ENCODE results near the gene MPPE1. TPM values are rescaled to one million over a fixed set of nuclear protein-coding genes. Genes with fewer than 3 reads are reported as not detected.

The MPPE1 gene
- total and polyA plus RNA-seq, 9 of the 15 experiments (the other 6 are each of a cell fraction or from before 2014, with no cell fraction given): 10.7 to 19.5 (median 13.3) TPM

DNA sequence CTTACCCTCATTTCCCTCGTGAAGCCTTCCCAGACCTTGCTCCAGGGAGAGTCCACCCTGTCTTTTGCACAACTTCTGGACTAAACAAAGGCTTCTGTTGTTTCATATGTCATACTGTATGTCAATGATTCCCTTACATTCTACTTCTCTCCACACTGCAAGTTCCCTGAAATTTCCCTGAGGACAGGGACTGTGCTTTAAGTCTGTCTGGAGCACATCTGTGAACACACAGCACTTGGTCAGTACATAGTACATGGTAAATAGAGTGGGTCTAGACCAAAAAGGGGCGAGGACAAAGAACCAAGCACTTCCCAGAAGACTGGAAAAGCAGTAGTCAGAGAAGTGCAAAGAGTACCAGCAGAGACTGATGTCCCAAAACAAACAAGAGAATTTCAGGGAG is 49.5 kb upstream of the MPPE1 start:
- H4K20me1 ChIP-seq (replicated peaks; ENCODE audit: control insufficient read depth, insufficient read depth, low read length): no peaks in the 10 kb centered on the region
- H3K79me2 ChIP-seq (ENCODE audit: control insufficient read depth, insufficient read depth, low read length): no peaks in the 10 kb centered on the region
- no TSS peak for BruUV-seq (replicated peaks)
- H3K4me3 ChIP-seq: no peak overlapping the region
- no peaks in the 10 kb centered on the region for H3K36me3 ChIP-seq (ENCODE audit: control insufficient read depth, insufficient read depth, low read length)
- ChIA-PET CTCF (ENCODE audit: low intra/inter-chr PET ratio) (no interaction called here), POLR2A (no interaction called here)
- H2AFZ ChIP-seq (ENCODE audit: low read depth, low read length): no peak overlapping the region
- WGBS (ENCODE audit: insufficient coverage, low coverage, missing lambda C conversion rate): 50% methylated on average over 2 of the region's 2 CpGs
- in situ Hi-C loops (cut with MboI): no loop called here
- no peaks in the 10 kb centered on the region for H3K27me3 ChIP-seq (ENCODE audit: control insufficient read depth in 2 of 2, insufficient read depth in 2 of 2, low read length in 2 of 2)
- H3K4me1 ChIP-seq (replicated peaks in 1 of 2; ENCODE audit: control insufficient read depth in 2 of 2, insufficient read depth in 2 of 2, low read length in 2 of 2): peaks cover 21 to 25% of the 10 kb centered on the region in 2 experiments; a peak in 4 of 5 replicates
- DNase-seq (ENCODE audit: extremely low read depth in 1 of 4, low spot score in 3 of 4) (no peak), ATAC-seq (no peak), FAIRE-seq (no peak)
- no peak for TF ChIP-seq ZNF263 (CRISPR knock-in tag; IDR thresholded peaks at IDR 0.05; ENCODE audit: borderline replicate concordance)
- no peak for TF ChIP-seq TEAD2 (tag; IDR thresholded peaks at IDR 0.05)
- TF ChIP-seq CAMTA2 (CRISPR knock-in tag; conservative IDR thresholded peaks at IDR 0.05): no peak
- no peak for TF ChIP-seq BHLHE40 (IDR thresholded peaks at IDR 0.05; ENCODE audit: low read length)
- TF ChIP-seq NFIX (CRISPR knock-in tag; IDR thresholded peaks at IDR 0.05; ENCODE audit: low read depth): no peak
- no peak for TF ChIP-seq ZNF253 (CRISPR knock-in tag; conservative IDR thresholded peaks at IDR 0.05)
- no peak for TF ChIP-seq SMAD1 (IDR thresholded peaks at IDR 0.05; ENCODE audit: low read depth, low read length, partially characterized antibody)
- no peak for TF ChIP-seq BMI1 (IDR thresholded peaks at IDR 0.05; ENCODE audit: low read length)
- no peak for TF ChIP-seq MAFF (IDR thresholded peaks at IDR 0.05; ENCODE audit: low read length)
- TF ChIP-seq ZNF655 (CRISPR knock-in tag; IDR thresholded peaks at IDR 0.05): no peak
- no peak for TF ChIP-seq TAF9B (IDR thresholded peaks at IDR 0.05; ENCODE audit: partially characterized antibody)
- TF ChIP-seq, protein P1, sequence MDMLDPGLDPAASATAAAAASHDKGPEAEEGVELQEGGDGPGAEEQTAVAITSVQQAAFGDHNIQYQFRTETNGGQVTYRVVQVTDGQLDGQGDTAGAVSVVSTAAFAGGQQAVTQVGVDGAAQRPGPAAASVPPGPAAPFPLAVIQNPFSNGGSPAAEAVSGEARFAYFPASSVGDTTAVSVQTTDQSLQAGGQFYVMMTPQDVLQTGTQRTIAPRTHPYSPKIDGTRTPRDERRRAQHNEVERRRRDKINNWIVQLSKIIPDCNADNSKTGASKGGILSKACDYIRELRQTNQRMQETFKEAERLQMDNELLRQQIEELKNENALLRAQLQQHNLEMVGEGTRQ (CRISPR knock-in tag; IDR thresholded peaks at IDR 0.05): no peak
- no peak for TF ChIP-seq ZNF24 (IDR thresholded peaks at IDR 0.05)
- no peak for TF ChIP-seq CREBBP (IDR thresholded peaks at IDR 0.05; ENCODE audit: low read depth, low read length)
- TF ChIP-seq ZNF785 (CRISPR knock-in tag; IDR thresholded peaks at IDR 0.05): no peak
- H3K4me2 ChIP-seq (ENCODE audit: insufficient read depth, low read length): no peak overlapping the region
- H3K9me3 ChIP-seq (replicated peaks; ENCODE audit: control insufficient read depth, insufficient read depth, low read depth, low read length): peaks cover 11% of the 10 kb centered on the region
- H3K9ac ChIP-seq (ENCODE audit: insufficient read depth in 1 of 2, low read depth in 2 of 2, low read length in 2 of 2): no peak overlapping the region
- no peaks in the 10 kb centered on the region for H3K9me1 ChIP-seq (ENCODE audit: control insufficient read depth, insufficient read depth, low read length)
- intact Hi-C loops (cut with micrococcal nuclease): no loop called here
- no peak overlapping the region for H3K27ac ChIP-seq (ENCODE audit: extremely low read depth, low read depth, low read length)
